SW480 (cell line): ENCODE results near the gene ITPR2.
"Not testable (repeated sequence)": the region's sequence is repeated elsewhere in the genome, so short reads cannot be mapped to it uniquely, and the experiment has no call there.

ENCODE experiments used
- DNase-seq: peaks from one replicate; pipeline ENCODE4 v3.0.0-alpha.2; 2016; ENCODE audit warnings: low spot score

ITPR2 gene

GRCh38 chr12:26832822-26833742 is at the start of gene ITPR2:
Gene ITPR2 (minus strand): TSS chr12:26833194. CDS start chr12:26832781, 413 bp downstream.
- peak; percentile 98 for DNase-seq

- DNase-seq: no peak
Observed at GRCh38 chr12:26880625-26881024, 47.6 kb upstream of the ITPR2 start.

- DNase-seq: no peak
Observed at GRCh38 chr12:26878661-26879119, 45.7 kb upstream of the ITPR2 start.

GRCh38 chr12:26874501-26875296 is 41.7 kb upstream of the ITPR2 start:
- DNase-seq: no peak

- DNase-seq: peak; percentile 43
Observed at GRCh38 chr12:26872625-26873024, 39.6 kb upstream of the ITPR2 start.

- DNase-seq: no peak
Observed at GRCh38 chr12:26871985-26872384, 39.0 kb upstream of the ITPR2 start.

GRCh38 chr12:26870491-26871419 is 37.8 kb upstream of the ITPR2 start:
- DNase-seq: no peak

GRCh38 chr12:26869908-26870459 is 37.0 kb upstream of the ITPR2 start:
- no peak for DNase-seq

GRCh38 chr12:26869104-26869494 is 36.1 kb upstream of the ITPR2 start:
- DNase-seq: no peak

- DNase-seq: no peak
Observed at GRCh38 chr12:26868447-26869103, 35.6 kb upstream of the ITPR2 start.

GRCh38 chr12:26867080-26867479 is 34.1 kb upstream of the ITPR2 start:
- DNase-seq: no peak

GRCh38 chr12:26863515-26863914 is 30.5 kb upstream of the ITPR2 start:
- DNase-seq: peak; percentile 58

GRCh38 chr12:26862787-26863186 is 29.8 kb upstream of the ITPR2 start:
- not testable (repeated sequence) for DNase-seq

GRCh38 chr12:26861690-26862089 is 28.7 kb upstream of the ITPR2 start:
- DNase-seq: no peak

- no peak for DNase-seq
Observed at GRCh38 chr12:26857465-26858176, 24.6 kb upstream of the ITPR2 start.

- DNase-seq: no peak
Observed at GRCh38 chr12:26855337-26855736, 22.3 kb upstream of the ITPR2 start.

- DNase-seq: no peak
Observed at GRCh38 chr12:26854031-26854390, 21.0 kb upstream of the ITPR2 start.

- peak; percentile 88 for DNase-seq
Observed at GRCh38 chr12:26853303-26854030, 20.5 kb upstream of the ITPR2 start.

- no peak for DNase-seq
Observed at GRCh38 chr12:26851031-26851809, 18.2 kb upstream of the ITPR2 start.
